PC-3 (cell line): ENCODE results near the gene GHRH. TPM values are rescaled to one million over a fixed set of nuclear protein-coding genes. Genes with fewer than 3 reads are reported as not detected.

Source experiments
- ATAC-seq: fragments of 200-7000 bp; cut with Tn5 transposase; 2 replicates; pipeline ENCODE4 v1.9.1; 2020; ENCODE audit warnings: mild to moderate bottlenecking, moderate library complexity
- BruUV-seq: library from RNA; stranded (reverse); fragments of 400-500 nt; replicated peaks from 2 replicates; lab custom pipeline; 2021; lab: Mats Ljungman, UMichigan
- CTCF ChIA-PET: fragments of 300-600 bp; sonication (Branson Sonifier 250); formaldehyde crosslinking; loops from one replicate; lab custom pipeline; 2022; ENCODE audit warnings: antibody characterized with exemption; lab: Charles Lee
- POLR2A ChIA-PET: fragments of 300-600 bp; sonication (Branson Sonifier 250); formaldehyde crosslinking; loops from one replicate; lab custom pipeline; 2022; ENCODE audit warnings: antibody characterized with exemption; ENCODE audit not compliant: unreplicated experiment; lab: Charles Lee
- DNase-seq: peaks from one replicate; pipeline ENCODE4 v3.0.0-alpha.2; 2015
- H2AFZ ChIP-seq: fragments of 300-600 bp; sonication (generic); 2 replicates; pipeline ENCODE4 v1.6.0; 2016; ENCODE audit warnings: antibody characterized with exemption, low read length
- H3F3A ChIP-seq: fragments of 300-600 bp; sonication (generic); one replicate; pipeline ENCODE4 v1.6.0; 2017; ENCODE audit warnings: antibody characterized with exemption, low read length, control low read depth, mild to moderate bottlenecking; ENCODE audit not compliant: unreplicated experiment
- H3K27ac ChIP-seq: fragments of 300-600 bp; sonication (generic); 2 replicates; pipeline ENCODE4 v1.5.1; 2016; ENCODE audit warnings: mild to moderate bottlenecking, low read length
- H3K27me3 ChIP-seq: fragments of 300-600 bp; sonication (generic); 2 replicates; pipeline ENCODE4 v1.6.1; 2016; ENCODE audit warnings: low read length, mixed read lengths
- H3K36me3 ChIP-seq: fragments of 300-600 bp; sonication (generic); 2 replicates; pipeline ENCODE4 v1.6.1; 2016; ENCODE audit warnings: low read depth, mixed run types, low read length, mixed read lengths
- H3K4me1 ChIP-seq: fragments of 300-600 bp; sonication (generic); 2 replicates; pipeline ENCODE4 v1.5.1; 2016; ENCODE audit warnings: low read length; ENCODE audit not compliant: insufficient read depth
- H3K4me2 ChIP-seq: fragments of 300-600 bp; sonication (generic); 2 replicates; pipeline ENCODE4 v1.6.0; 2016; ENCODE audit warnings: low read length
- H3K4me3 ChIP-seq: fragments of 300-600 bp; sonication (generic); 2 replicates; pipeline ENCODE4 v1.5.1; 2016; ENCODE audit warnings: mild to moderate bottlenecking, low read length, mixed read lengths
- H3K79me2 ChIP-seq: fragments of 300-600 bp; sonication (generic); 2 replicates; pipeline ENCODE4 v1.6.1; 2017; ENCODE audit warnings: low read length, mixed read lengths
- H3K9ac ChIP-seq: fragments of 300-600 bp; sonication (generic); 2 replicates; pipeline ENCODE4 v1.6.0; 2016; ENCODE audit warnings: mild to moderate bottlenecking, low read length
- H3K9me2 ChIP-seq: fragments of 300-600 bp; sonication (generic); replicated peaks from 2 replicates; pipeline ENCODE4 v1.6.1; 2016; ENCODE audit warnings: mixed run types, low read length, mixed read lengths
- H3K9me3 ChIP-seq: fragments of 300-600 bp; sonication (generic); 2 replicates; pipeline ENCODE4 v1.6.1; 2016; ENCODE audit warnings: low read length, mixed read lengths
- H4K20me1 ChIP-seq: fragments of 300-600 bp; sonication (generic); 2 replicates; pipeline ENCODE4 v1.6.1; 2016; ENCODE audit warnings: low read length, mixed read lengths
- EZH2 ChIP-seq: fragments of 300-600 bp; sonication (generic); IDR thresholded peaks from one replicate; pipeline ENCODE4 v1.6.1; 2017; ENCODE audit warnings: antibody characterized with exemption, mild to moderate bottlenecking, low read length; ENCODE audit not compliant: unreplicated experiment
- EZH2phosphoT487 ChIP-seq: fragments of 300-600 bp; sonication (generic); IDR thresholded peaks from 2 replicates; pipeline ENCODE4 v1.6.1; 2018; ENCODE audit warnings: mild to moderate bottlenecking, antibody characterized with exemption, low read length, borderline replicate concordance
- intact Hi-C: fragments of 100-400 bp; cut with micrococcal nuclease; formaldehyde crosslinking; loops from 2 replicates; pipeline ENCODE4 v1.9.0; 2023
- total RNA-seq: library from RNA; depleted of rRNA; stranded (reverse); fragments of >200 nt; gene quantifications from 2 replicates; pipeline ENCODE4 v1.2.3, GENCODE V29; 2014
- TF ChIP-seq, protein P1 (sequence below): fragments of 300-600 bp; sonication (generic); conservative IDR thresholded peaks from 2 replicates; pipeline ENCODE4 v1.5.1; 2017; ENCODE audit warnings: antibody characterized with exemption, low read depth, mild to moderate bottlenecking, low read length

The GHRH gene
- total RNA-seq, 1 experiment from 2014 or later, result not detected

DNA sequence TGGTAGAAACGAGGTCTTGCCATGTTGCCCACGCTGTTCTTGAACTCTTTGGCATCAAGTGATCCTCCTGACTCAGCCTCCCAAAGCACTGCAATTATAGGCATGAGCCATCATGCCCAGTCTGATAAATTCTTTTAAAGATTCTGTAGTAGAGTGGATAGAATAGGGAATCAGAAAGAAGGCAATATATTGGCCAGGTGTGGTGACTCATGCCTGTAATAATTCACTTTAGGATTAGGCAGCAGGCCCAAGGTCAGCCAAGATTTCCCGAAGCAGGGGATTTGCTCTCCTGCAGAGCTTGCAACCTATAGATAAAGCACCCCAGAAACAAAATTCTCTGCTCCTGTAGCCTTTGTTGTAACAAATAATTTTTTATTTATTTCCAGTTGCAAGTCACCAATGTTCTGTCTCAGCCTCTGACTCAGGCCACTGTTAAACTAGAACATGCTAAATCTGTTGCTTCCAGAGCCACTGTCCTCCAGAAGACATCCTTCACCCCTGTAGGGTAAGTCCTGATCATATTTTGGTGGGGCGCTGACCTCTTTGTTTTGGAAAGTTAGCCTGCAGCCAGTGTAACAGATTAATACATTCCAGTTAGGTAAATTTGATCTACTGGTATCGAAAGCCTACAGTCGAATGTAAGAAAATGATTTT lies 51.8 kb downstream of the GHRH start:
- POLR2A ChIA-PET, result no interaction called here

DNA sequence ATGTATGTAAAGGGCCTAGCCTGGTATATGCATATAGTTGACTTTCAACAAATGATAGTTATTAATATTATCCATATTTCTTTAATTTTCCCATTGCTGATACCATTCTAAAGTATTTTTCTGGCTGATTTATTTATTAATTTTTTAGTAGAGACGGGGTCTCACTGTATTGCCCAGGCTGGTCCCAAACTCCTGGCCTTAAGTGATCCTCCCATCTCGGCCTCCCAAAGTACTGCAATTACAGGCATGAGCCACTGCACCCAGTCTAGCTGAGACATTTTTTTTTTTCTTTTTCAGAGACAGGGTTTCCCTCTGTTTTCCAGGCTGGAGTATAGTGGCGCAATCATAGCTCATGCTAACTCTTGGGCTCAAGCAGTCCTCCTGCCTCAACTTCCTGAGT lies 52.4 kb downstream of the GHRH start:
- ChIA-PET CTCF (no interaction called here), POLR2A (no interaction called here)
- Histone ChIP-seq H3K9me2 (no peaks in the 10 kb centered on the region), H3K9ac (no peak overlapping the region), H4K20me1 (no peaks in the 10 kb centered on the region), H3F3A (no peaks in the 10 kb centered on the region), H3K79me2 (no peaks in the 10 kb centered on the region), H3K27me3 (no peaks in the 10 kb centered on the region), H3K4me3 (no peak overlapping the region), H3K4me2 (no peak overlapping the region), H3K4me1 (no peaks in the 10 kb centered on the region), H2AFZ (no peak overlapping the region), H3K27ac (no peak overlapping the region), H3K36me3 (peaks cover 68% of the 10 kb centered on the region), H3K9me3 (no peaks in the 10 kb centered on the region)
- ATAC-seq (no peak), DNase-seq (no peak)
- BruUV-seq, result no TSS peak
- intact Hi-C loops, result no loop called here
- TF ChIP-seq EZH2phosphoT487, result no peak
- TF ChIP-seq, protein P1, sequence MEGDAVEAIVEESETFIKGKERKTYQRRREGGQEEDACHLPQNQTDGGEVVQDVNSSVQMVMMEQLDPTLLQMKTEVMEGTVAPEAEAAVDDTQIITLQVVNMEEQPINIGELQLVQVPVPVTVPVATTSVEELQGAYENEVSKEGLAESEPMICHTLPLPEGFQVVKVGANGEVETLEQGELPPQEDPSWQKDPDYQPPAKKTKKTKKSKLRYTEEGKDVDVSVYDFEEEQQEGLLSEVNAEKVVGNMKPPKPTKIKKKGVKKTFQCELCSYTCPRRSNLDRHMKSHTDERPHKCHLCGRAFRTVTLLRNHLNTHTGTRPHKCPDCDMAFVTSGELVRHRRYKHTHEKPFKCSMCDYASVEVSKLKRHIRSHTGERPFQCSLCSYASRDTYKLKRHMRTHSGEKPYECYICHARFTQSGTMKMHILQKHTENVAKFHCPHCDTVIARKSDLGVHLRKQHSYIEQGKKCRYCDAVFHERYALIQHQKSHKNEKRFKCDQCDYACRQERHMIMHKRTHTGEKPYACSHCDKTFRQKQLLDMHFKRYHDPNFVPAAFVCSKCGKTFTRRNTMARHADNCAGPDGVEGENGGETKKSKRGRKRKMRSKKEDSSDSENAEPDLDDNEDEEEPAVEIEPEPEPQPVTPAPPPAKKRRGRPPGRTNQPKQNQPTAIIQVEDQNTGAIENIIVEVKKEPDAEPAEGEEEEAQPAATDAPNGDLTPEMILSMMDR, result no peak
- no peak for TF ChIP-seq EZH2

More for the DNA sequence above, 51.8 kb downstream of the GHRH start:
- no peaks in the 10 kb centered on the region for H3K27me3 ChIP-seq
- H3K27ac ChIP-seq, result no peak overlapping the region
- H2AFZ ChIP-seq, result no peak overlapping the region
- H3K9ac ChIP-seq, result no peak overlapping the region
- H3K79me2 ChIP-seq, result no peaks in the 10 kb centered on the region
- no peaks in the 10 kb centered on the region for H4K20me1 ChIP-seq
- ATAC-seq (peak; percentile 54), DNase-seq (peak; percentile 17)
- CTCF ChIA-PET, result no interaction called here
- H3F3A ChIP-seq, result no peaks in the 10 kb centered on the region
- TF ChIP-seq EZH2phosphoT487 (no peak), EZH2 (no peak)
- TF ChIP-seq, protein P1, result no peak
- no peak overlapping the region for H3K4me3 ChIP-seq
- no peak overlapping the region for H3K4me2 ChIP-seq
- BruUV-seq, result no TSS peak
- intact Hi-C loops, result no loop called here
- peaks cover 4% of the 10 kb centered on the region; the same call in 1 of the 2 replicates for H3K4me1 ChIP-seq
- H3K36me3 ChIP-seq, result peaks cover 68% of the 10 kb centered on the region
- H3K9me3 ChIP-seq, result no peaks in the 10 kb centered on the region
- H3K9me2 ChIP-seq, result no peaks in the 10 kb centered on the region

DNA sequence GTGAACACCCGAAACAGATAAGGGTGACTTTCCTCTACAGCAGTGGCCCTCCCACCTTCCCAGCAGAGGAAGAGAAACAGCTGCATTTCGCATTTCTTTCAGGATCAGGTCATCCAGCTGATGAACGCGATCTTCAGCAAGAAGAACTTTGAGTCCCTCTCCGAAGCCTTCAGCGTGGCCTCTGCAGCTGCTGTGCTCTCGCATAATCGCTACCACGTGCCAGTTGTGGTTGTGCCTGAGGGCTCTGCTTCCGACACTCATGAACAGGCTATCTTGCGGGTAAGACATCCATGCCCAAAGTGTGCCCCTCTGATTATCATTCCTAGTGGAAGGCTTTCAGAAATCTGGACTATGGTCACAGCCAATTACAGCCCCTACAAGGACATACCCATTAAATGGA lies 54.4 kb downstream of the GHRH start:
- DNase-seq (no peak), ATAC-seq (no peak)
- POLR2A ChIA-PET, result no interaction called here
- peaks cover 11% of the 10 kb centered on the region; the same call in 1 of the 2 replicates for H3K79me2 ChIP-seq
- no peaks in the 10 kb centered on the region for H3K27me3 ChIP-seq
- peaks cover 6% of the 10 kb centered on the region; the same call in 1 of the 2 replicates for H4K20me1 ChIP-seq
- H3K4me1 ChIP-seq, result peaks cover 1% of the 10 kb centered on the region
- H3K9ac ChIP-seq, result no peak overlapping the region
- no peak overlapping the region for H3K4me2 ChIP-seq
- peaks cover under 1% of the 10 kb centered on the region for H3F3A ChIP-seq
- no peaks in the 10 kb centered on the region for H3K9me2 ChIP-seq
- BruUV-seq, result no TSS peak
- no peak overlapping the region for H3K4me3 ChIP-seq
- no peak overlapping the region for H2AFZ ChIP-seq
- intact Hi-C loops, result no loop called here
- no peak overlapping the region for H3K27ac ChIP-seq
- no peaks in the 10 kb centered on the region for H3K9me3 ChIP-seq
- H3K36me3 ChIP-seq, result peaks cover 67% of the 10 kb centered on the region
- TF ChIP-seq, protein P1, result no peak
- TF ChIP-seq EZH2phosphoT487 (no peak), EZH2 (no peak)
- CTCF ChIA-PET, result no interaction called here
